ENCODE data around the gene CASR.
"Not testable (repeated sequence)": the region's sequence is repeated elsewhere in the genome, so short reads cannot be mapped to it uniquely, and the experiment has no call there.

Gene CASR

DNA sequence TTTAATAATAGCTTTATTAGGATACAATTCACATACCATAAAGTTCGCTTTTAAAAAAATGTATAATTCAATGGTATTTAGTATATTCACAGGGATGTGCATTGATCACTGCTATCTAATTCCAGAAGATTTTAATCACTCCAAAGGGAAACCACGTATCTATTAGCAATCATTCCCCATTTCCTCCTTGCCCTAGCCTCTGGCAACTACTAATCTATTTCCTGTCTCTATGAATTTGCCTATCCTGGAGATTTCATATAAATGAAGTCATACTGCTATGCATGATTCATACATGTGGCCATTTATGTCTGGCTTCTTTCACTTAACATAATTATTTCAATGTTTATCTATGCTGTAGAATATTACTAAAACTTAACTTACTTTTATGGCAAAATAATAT, 32.0 kb upstream of the CASR start:
- Histone ChIP-seq H3K4ac (ENCODE audit: low read depth in 1 of 2, low read length in 2 of 2) (no peak overlapping the region), H2AK5ac (ENCODE audit: low read length, severe bottlenecking) (no peak overlapping the region), H3K4me2 (ENCODE audit: low read length, poor library complexity, severe bottlenecking) (no peak overlapping the region), H3K9me3 (ENCODE audit: control insufficient read depth, low read length) (peaks cover 44% of the 10 kb centered on the region), H2BK15ac (ENCODE audit: low read depth, poor library complexity, severe bottlenecking) (no peak overlapping the region), H3K27me3 (ENCODE audit: control insufficient read depth in 1 of 2, insufficient read depth in 1 of 2, low read length in 2 of 2) (no peaks in the 10 kb centered on the region), H2AFZ (ENCODE audit: low read depth, low read length) (no peak overlapping the region), H2BK120ac (ENCODE audit: low read depth, low read length) (no peak overlapping the region), H3K27ac (ENCODE audit: low read length, poor library complexity, severe bottlenecking) (no peak overlapping the region), H3K4me3 (ENCODE audit: insufficient read depth in 1 of 2, low read depth in 1 of 2, low read length in 2 of 2) (no peak overlapping the region), H3K23ac (ENCODE audit: low read length in 2 of 2) (no peak overlapping the region), H3K9ac (ENCODE audit: low read length) (no peak overlapping the region), H3K36me3 (ENCODE audit: control insufficient read depth in 1 of 2, insufficient read depth in 2 of 2, low read depth in 1 of 2, low read length in 2 of 2) (no peaks in the 10 kb centered on the region), H3K14ac (ENCODE audit: low read length in 2 of 2) (no peak overlapping the region), H3K79me1 (replicated peaks; ENCODE audit: low read length, poor library complexity, severe bottlenecking) (no peaks in the 10 kb centered on the region), H4K91ac (ENCODE audit: low read length) (no peak overlapping the region), H2BK5ac (ENCODE audit: low read depth, low read length, poor library complexity, severe bottlenecking) (no peak overlapping the region), H4K8ac (ENCODE audit: low read length) (no peak overlapping the region), H2BK12ac (ENCODE audit: low read length in 2 of 2) (no peak overlapping the region), H3K18ac (ENCODE audit: low read depth in 1 of 2, low read length in 2 of 2) (no peak overlapping the region), H3K4me1 (ENCODE audit: control insufficient read depth, insufficient read depth, low read depth, low read length) (no peaks in the 10 kb centered on the region)
- DNase-seq: no peak
- 78% methylated on average over 1 of the region's 2 CpGs for WGBS

DNA sequence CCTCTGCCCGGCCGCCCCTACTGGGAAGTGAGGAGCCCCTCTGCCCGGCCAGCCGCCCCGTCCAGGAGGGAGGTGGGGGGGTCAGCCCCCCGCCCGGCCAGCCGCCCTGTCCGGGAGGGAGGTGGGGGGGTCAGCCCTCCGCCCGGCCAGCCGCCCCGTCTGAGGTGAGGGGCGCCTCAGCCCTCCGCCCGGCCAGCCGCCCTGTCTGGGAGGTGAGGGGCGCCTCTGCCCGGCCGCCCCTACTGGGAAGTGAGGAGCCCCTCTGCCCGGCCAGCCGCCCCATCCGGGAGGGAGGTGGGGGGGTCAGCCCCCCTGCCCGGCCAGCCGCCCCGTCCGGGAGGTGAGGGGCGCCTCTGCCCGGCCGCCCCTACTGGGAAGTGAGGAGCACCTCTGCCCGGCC, 18.5 kb upstream of the CASR start:
- peaks cover 23% of the 10 kb centered on the region for H3K9me3 ChIP-seq (ENCODE audit: control insufficient read depth, low read length)
- H3K9ac ChIP-seq (ENCODE audit: low read length); H3K18ac ChIP-seq (ENCODE audit: low read depth in 1 of 2, low read length in 2 of 2); H3K23ac ChIP-seq (ENCODE audit: low read length in 2 of 2); H3K14ac ChIP-seq (ENCODE audit: low read length in 2 of 2); H2BK15ac ChIP-seq (ENCODE audit: low read depth, poor library complexity, severe bottlenecking); H2BK120ac ChIP-seq (ENCODE audit: low read depth, low read length); H3K4ac ChIP-seq (ENCODE audit: low read depth in 1 of 2, low read length in 2 of 2); H4K8ac ChIP-seq (ENCODE audit: low read length); H2BK12ac ChIP-seq (ENCODE audit: low read length in 2 of 2); H3K79me1 ChIP-seq (replicated peaks; ENCODE audit: low read length, poor library complexity, severe bottlenecking); H2AFZ ChIP-seq (ENCODE audit: low read depth, low read length); H3K4me3 ChIP-seq (ENCODE audit: insufficient read depth in 1 of 2, low read depth in 1 of 2, low read length in 2 of 2); H3K36me3 ChIP-seq (ENCODE audit: control insufficient read depth in 1 of 2, insufficient read depth in 2 of 2, low read depth in 1 of 2, low read length in 2 of 2); H4K91ac ChIP-seq (ENCODE audit: low read length); H2BK5ac ChIP-seq (ENCODE audit: low read depth, low read length, poor library complexity, severe bottlenecking); H3K27ac ChIP-seq (ENCODE audit: low read length, poor library complexity, severe bottlenecking); H3K4me2 ChIP-seq (ENCODE audit: low read length, poor library complexity, severe bottlenecking); H3K4me1 ChIP-seq (ENCODE audit: control insufficient read depth, insufficient read depth, low read depth, low read length); DNase-seq; H2AK5ac ChIP-seq (ENCODE audit: low read length, severe bottlenecking); H3K27me3 ChIP-seq (ENCODE audit: control insufficient read depth in 1 of 2, insufficient read depth in 1 of 2, low read length in 2 of 2): not testable (repeated sequence)
- no CpG with 5 or more reads among the region's 31 CpGs for WGBS

GRCh38 chr3:122167630-122168029, 15.8 kb upstream of the CASR start:
- no peak overlapping the region for H2BK5ac ChIP-seq (ENCODE audit: low read depth, low read length, poor library complexity, severe bottlenecking)
- no peak overlapping the region for H2BK12ac ChIP-seq (ENCODE audit: low read length in 2 of 2)
- no peaks in the 10 kb centered on the region for H3K4me1 ChIP-seq (ENCODE audit: control insufficient read depth, insufficient read depth, low read depth, low read length)
- H4K91ac ChIP-seq (ENCODE audit: low read length): no peak overlapping the region
- no peaks in the 10 kb centered on the region for H3K36me3 ChIP-seq (ENCODE audit: control insufficient read depth in 1 of 2, insufficient read depth in 2 of 2, low read depth in 1 of 2, low read length in 2 of 2)
- H3K23ac ChIP-seq (ENCODE audit: low read length in 2 of 2): no peak overlapping the region
- H3K14ac ChIP-seq (ENCODE audit: low read length in 2 of 2): no peak overlapping the region
- H3K9ac ChIP-seq (ENCODE audit: low read length): no peak overlapping the region
- no peak overlapping the region for H4K8ac ChIP-seq (ENCODE audit: low read length)
- no peak overlapping the region for H3K4me2 ChIP-seq (ENCODE audit: low read length, poor library complexity, severe bottlenecking)
- H3K9me3 ChIP-seq (ENCODE audit: control insufficient read depth, low read length): peaks cover 15% of the 10 kb centered on the region
- no peak overlapping the region for H3K4ac ChIP-seq (ENCODE audit: low read depth in 1 of 2, low read length in 2 of 2)
- H2AFZ ChIP-seq (ENCODE audit: low read depth, low read length): no peak overlapping the region
- DNase-seq: no peak
- no peak overlapping the region for H2BK15ac ChIP-seq (ENCODE audit: low read depth, poor library complexity, severe bottlenecking)
- no peaks in the 10 kb centered on the region for H3K79me1 ChIP-seq (replicated peaks; ENCODE audit: low read length, poor library complexity, severe bottlenecking)
- no peak overlapping the region for H2BK120ac ChIP-seq (ENCODE audit: low read depth, low read length)
- no peak overlapping the region for H3K4me3 ChIP-seq (ENCODE audit: insufficient read depth in 1 of 2, low read depth in 1 of 2, low read length in 2 of 2)
- H3K27ac ChIP-seq (ENCODE audit: low read length, poor library complexity, severe bottlenecking): no peak overlapping the region
- no peak overlapping the region for H2AK5ac ChIP-seq (ENCODE audit: low read length, severe bottlenecking)
- H3K18ac ChIP-seq (ENCODE audit: low read depth in 1 of 2, low read length in 2 of 2): no peak overlapping the region
- no peaks in the 10 kb centered on the region for H3K27me3 ChIP-seq (ENCODE audit: control insufficient read depth in 1 of 2, insufficient read depth in 1 of 2, low read length in 2 of 2)

GRCh38 chr3:122168044-122168443, 15.4 kb upstream of the CASR start:
- Histone ChIP-seq H2AFZ (ENCODE audit: low read depth, low read length) (no peak overlapping the region), H4K91ac (ENCODE audit: low read length) (no peak overlapping the region), H3K36me3 (ENCODE audit: control insufficient read depth in 1 of 2, insufficient read depth in 2 of 2, low read depth in 1 of 2, low read length in 2 of 2) (no peaks in the 10 kb centered on the region), H2BK12ac (ENCODE audit: low read length in 2 of 2) (no peak overlapping the region), H3K9ac (ENCODE audit: low read length) (no peak overlapping the region), H4K8ac (ENCODE audit: low read length) (no peak overlapping the region), H3K4me1 (ENCODE audit: control insufficient read depth, insufficient read depth, low read depth, low read length) (no peaks in the 10 kb centered on the region), H3K4me3 (ENCODE audit: insufficient read depth in 1 of 2, low read depth in 1 of 2, low read length in 2 of 2) (no peak overlapping the region), H2AK5ac (ENCODE audit: low read length, severe bottlenecking) (no peak overlapping the region), H3K79me1 (replicated peaks; ENCODE audit: low read length, poor library complexity, severe bottlenecking) (no peaks in the 10 kb centered on the region), H2BK5ac (ENCODE audit: low read depth, low read length, poor library complexity, severe bottlenecking) (no peak overlapping the region), H3K23ac (ENCODE audit: low read length in 2 of 2) (no peak overlapping the region), H3K27ac (ENCODE audit: low read length, poor library complexity, severe bottlenecking) (no peak overlapping the region), H2BK120ac (ENCODE audit: low read depth, low read length) (no peak overlapping the region), H3K9me3 (ENCODE audit: control insufficient read depth, low read length) (peaks cover 17% of the 10 kb centered on the region), H3K18ac (ENCODE audit: low read depth in 1 of 2, low read length in 2 of 2) (no peak overlapping the region), H3K27me3 (ENCODE audit: control insufficient read depth in 1 of 2, insufficient read depth in 1 of 2, low read length in 2 of 2) (no peaks in the 10 kb centered on the region), H3K4ac (ENCODE audit: low read depth in 1 of 2, low read length in 2 of 2) (no peak overlapping the region), H3K14ac (ENCODE audit: low read length in 2 of 2) (no peak overlapping the region), H3K4me2 (ENCODE audit: low read length, poor library complexity, severe bottlenecking) (no peak overlapping the region), H2BK15ac (ENCODE audit: low read depth, poor library complexity, severe bottlenecking) (no peak overlapping the region)
- WGBS: 55% methylated on average over 3 of the region's 3 CpGs
- DNase-seq: no peak
